ENCODE data around the gene PLTP. TPM values are rescaled to one million over a fixed set of nuclear protein-coding genes. Genes with fewer than 3 reads are reported as not detected.

The PLTP gene
- total and polyA plus RNA-seq, 2 donors (not counting 3 experiments of a cell fraction or from before 2014, with no cell fraction given), result 62.1 to 118 TPM

GRCh38 chr20:45945678-45946148 is 33.8 kb upstream of the PLTP start:
- H3K4me1 ChIP-seq (ENCODE audit: control insufficient read depth, extremely low read depth, insufficient read depth, low read length), result no peaks in the 10 kb centered on the region
- H3K9me3 ChIP-seq (replicated peaks; ENCODE audit: control insufficient read depth, insufficient read depth, low read length), result no peaks in the 10 kb centered on the region
- H4K20me1 ChIP-seq (replicated peaks; ENCODE audit: control insufficient read depth, extremely low read depth, insufficient read depth, low read length), result no peaks in the 10 kb centered on the region
- no peak overlapping the region for H3K4me3 ChIP-seq (replicated peaks in 1 of 3; ENCODE audit: insufficient read depth in 1 of 3, low read depth in 1 of 3, low read length in 3 of 3)
- ChIA-PET CTCF (interaction anchor here (1.2 kb wide), 1 partner anchor 9 kb away, joined by 3 read pairs; no protein-coding TSS in a partner anchor), POLR2A (no interaction called here)
- no peak for DNase-seq (ENCODE audit: low read depth, low spot score)
- no TSS peak for BruUV-seq (replicated peaks)
- no peaks in the 10 kb centered on the region for H3K79me2 ChIP-seq (ENCODE audit: control insufficient read depth, insufficient read depth, low read length)
- H3K36me3 ChIP-seq (ENCODE audit: control insufficient read depth in 2 of 2, extremely low read depth in 1 of 2, insufficient read depth in 2 of 2, low read length in 2 of 2), result peaks cover 10 to 75% of the 10 kb centered on the region in 2 experiments
- H3K9me1 ChIP-seq (replicated peaks; ENCODE audit: control insufficient read depth, extremely low read depth, insufficient read depth, low read length), result no peaks in the 10 kb centered on the region
- H3K4me2 ChIP-seq (ENCODE audit: insufficient read depth, low read length), result no peak overlapping the region
- no peak for FAIRE-seq
- TF ChIP-seq GATA2 (IDR thresholded peaks at IDR 0.05; ENCODE audit: insufficient read depth, insufficient read length, low read depth, low read length) (no peak), MYC (IDR thresholded peaks at IDR 0.05; ENCODE audit: low read depth, low read length) (no peak), MAX (IDR thresholded peaks at IDR 0.05; ENCODE audit: insufficient read depth, insufficient read length) (no peak), CTCF (IDR thresholded peaks at IDR 0.05; ENCODE audit: extremely low read depth in 1 of 2, insufficient read depth in 1 of 2, low read depth in 1 of 2, low read length in 2 of 2) (no peak), EZH2 (IDR thresholded peaks at IDR 0.05; ENCODE audit: borderline replicate concordance, low read depth, low read length, severe bottlenecking) (no peak), FOS (IDR thresholded peaks at IDR 0.05; ENCODE audit: borderline replicate concordance, insufficient read depth, low read length) (no peak), POLR2A (IDR thresholded peaks at IDR 0.05; ENCODE audit: low read depth, low read length) (no peak), JUN (IDR thresholded peaks at IDR 0.05; ENCODE audit: borderline replicate concordance, insufficient read depth, insufficient read length, low read depth) (no peak), POLR2AphosphoS5 (IDR thresholded peaks at IDR 0.05; ENCODE audit: insufficient read depth, low read depth, low read length) (no peak)
- dilution Hi-C loops (cut with MboI; ENCODE audit: extremely low pct_ligation_motif_present, low sequenced_read_pairs) (no loop called here), intact Hi-C loops (cut with micrococcal nuclease) (no loop called here)
- H3K27me3 ChIP-seq (ENCODE audit: control insufficient read depth in 2 of 2, insufficient read depth in 2 of 2, low read length in 2 of 2), result no peaks in the 10 kb centered on the region
- H3K27ac ChIP-seq (ENCODE audit: insufficient read depth, low read depth, low read length), result no peak overlapping the region
- no peak overlapping the region for H2AFZ ChIP-seq (ENCODE audit: low read depth, low read length)
- H3K9ac ChIP-seq (replicated peaks; ENCODE audit: extremely low read depth, insufficient read depth, low read length), result no peak overlapping the region
